SK-N-SH (cell line): ENCODE data around the gene MCM3AP. TPM values are rescaled to one million over a fixed set of nuclear protein-coding genes. Genes with fewer than 3 reads are reported as not detected.

Experiments used
- CTCF ChIA-PET: fragments of 300-600, 350-600 bp; formaldehyde crosslinking; extraction: SDS; loops from one replicate; lab custom pipeline; 2021; lab: Yijun Ruan, JAX
- POLR2A ChIA-PET: fragments of 350-600 bp; sonication (Branson Sonifier 250); formaldehyde crosslinking; extraction: SDS; loops from one replicate; lab custom pipeline; 2020; ENCODE audit warnings: antibody characterized with exemption, inconsistent platforms; lab: Yijun Ruan, JAX
- DNase-seq: peaks from one replicate; pipeline ENCODE4 v3.0.0; 2012
- H2AFZ ChIP-seq: fragments of 200-600 bp; sonication (generic); 2 replicates; pipeline ENCODE4 v1.8.1; 2016; ENCODE audit warnings: antibody characterized with exemption, mild to moderate bottlenecking, low read depth
- H3F3A ChIP-seq: fragments of 200-600 bp; sonication (generic); replicated peaks from 2 replicates; pipeline ENCODE3; 2016; ENCODE audit warnings: antibody characterized with exemption, mild to moderate bottlenecking; ENCODE audit not compliant: insufficient read depth
- H3K27ac ChIP-seq, 2 experiments: fragments of 200-500 bp in 1 of 2; fragments of 200-600 bp in 1 of 2; sonication (Bioruptor generic) in 1 of 2; sonication (generic), shearing (Covaris generic) in 1 of 2; 2 replicates each; pipeline versions ENCODE4 v1.5.1 to v1.6.1; 2014 to 2016; ENCODE audit warnings: low read depth in 2 of 2, inconsistent platforms in 1 of 2, low read length in 1 of 2, mild to moderate bottlenecking in 1 of 2, mixed read lengths in 1 of 2
- H3K27me3 ChIP-seq: fragments of 200-600 bp; sonication (generic), shearing (Covaris generic); 2 replicates; pipeline ENCODE4 v1.6.1; 2016; ENCODE audit warnings: mixed run types; ENCODE audit not compliant: insufficient read depth
- H3K36me3 ChIP-seq, 2 experiments: fragments of 200-500 bp in 1 of 2; fragments of 200-600 bp in 1 of 2; sonication (Bioruptor generic) in 1 of 2; sonication (generic) in 1 of 2; replicated peaks in 1 of 2; 2 replicates each; pipeline versions ENCODE3 to v1.5.1; 2014 to 2016; ENCODE audit warnings: low read length in 1 of 2, mild to moderate bottlenecking in 1 of 2; ENCODE audit not compliant: insufficient read depth in 2 of 2, control insufficient read depth in 1 of 2
- H3K4me1 ChIP-seq, 2 experiments: fragments of 200-500 bp in 1 of 2; fragments of 200-600 bp in 1 of 2; sonication (Bioruptor generic) in 1 of 2; sonication (generic), shearing (Covaris generic) in 1 of 2; 2 replicates each; pipeline versions ENCODE4 v1.5.1 to v1.6.1; 2014 to 2016; ENCODE audit warnings: low read depth in 1 of 2, low read length in 1 of 2, mixed run types in 1 of 2; ENCODE audit not compliant: insufficient read depth in 2 of 2, control insufficient read depth in 1 of 2
- H3K4me2 ChIP-seq: fragments of 200-600 bp; sonication (generic), shearing (Covaris generic); 2 replicates; pipeline ENCODE4 v1.6.1; 2017; ENCODE audit warnings: mixed run types
- H3K4me3 ChIP-seq, 2 experiments: fragments of 200-500 bp in 1 of 2; fragments of 200-600 bp in 1 of 2; sonication (Bioruptor generic) in 1 of 2; sonication (generic), shearing (Covaris generic) in 1 of 2; 2 replicates each; pipeline versions ENCODE4 v1.5.1 to v1.8.1; 2014 to 2016; ENCODE audit warnings: low read depth in 2 of 2, inconsistent platforms in 1 of 2, low read length in 1 of 2, mild to moderate bottlenecking in 1 of 2, mixed read lengths in 1 of 2, moderate library complexity in 1 of 2
- H3K79me2 ChIP-seq: fragments of 200-600 bp; sonication (generic); 2 replicates; pipeline ENCODE4 v1.8.1; 2017; ENCODE audit warnings: mild to moderate bottlenecking; ENCODE audit not compliant: insufficient read depth
- H3K9ac ChIP-seq: fragments of 200-600 bp; sonication (generic); 2 replicates; pipeline ENCODE4 v1.6.1; 2017; ENCODE audit warnings: mixed run types
- H3K9me2 ChIP-seq: fragments of 200-600 bp; sonication (generic); 2 replicates; pipeline ENCODE4 v1.6.1; 2017; ENCODE audit warnings: mixed run types
- H3K9me3 ChIP-seq: fragments of 200-600 bp; sonication (generic); 2 replicates; pipeline ENCODE4 v1.6.1; 2017; ENCODE audit warnings: mixed run types, mild to moderate bottlenecking, moderate library complexity
- H4K20me1 ChIP-seq: fragments of 200-600 bp; sonication (generic); 2 replicates; pipeline ENCODE4 v1.6.1; 2017; ENCODE audit warnings: mild to moderate bottlenecking, mixed run types; ENCODE audit not compliant: insufficient read depth
- CHD2 ChIP-seq: fragments of 150-350 bp; IDR thresholded peaks from 2 replicates; pipeline ENCODE4 v1.6.1; 2018; ENCODE audit warnings: low read length; ENCODE audit not compliant: partially characterized antibody
- CTCF ChIP-seq: fragments of 200-600 bp; sonication (generic); IDR thresholded peaks from 2 replicates; pipeline ENCODE4 v1.6.1; 2017; ENCODE audit warnings: antibody characterized with exemption, mild to moderate bottlenecking, moderate library complexity
- ELF1 ChIP-seq: IDR thresholded peaks from 2 replicates; pipeline ENCODE4 v1.4.0; 2012
- EZH2phosphoT487 ChIP-seq: fragments of 200-600 bp; sonication (generic); IDR thresholded peaks from 2 replicates; pipeline ENCODE4 v1.6.1; 2017; ENCODE audit warnings: low read depth, mixed run types, mild to moderate bottlenecking, antibody characterized with exemption, moderate library complexity, borderline replicate concordance
- FOXJ3 ChIP-seq: sonication (generic); formaldehyde crosslinking; IDR thresholded peaks from 2 replicates; pipeline ENCODE4 v1.5.1; 2020; ENCODE audit warnings: mild to moderate bottlenecking, missing genetic modification reagents
- FOXM1 ChIP-seq: IDR thresholded peaks from 2 replicates; pipeline ENCODE4 v1.4.0; 2012; ENCODE audit warnings: low read depth, mild to moderate bottlenecking
- GABPA ChIP-seq: IDR thresholded peaks from 2 replicates; pipeline ENCODE4 v1.4.0; 2012; ENCODE audit warnings: low read depth, mild to moderate bottlenecking
- GATA2 ChIP-seq: sonication (generic); formaldehyde crosslinking; IDR thresholded peaks from 2 replicates; pipeline ENCODE4 v1.5.0; 2020; ENCODE audit warnings: mild to moderate bottlenecking, missing genetic modification reagents
- MEF2A ChIP-seq: IDR thresholded peaks from 2 replicates; pipeline ENCODE4 v1.4.0; 2012; ENCODE audit warnings: low read depth, borderline replicate concordance
- MXI1 ChIP-seq: IDR thresholded peaks from 2 replicates; pipeline ENCODE4 v1.6.1; 2012; ENCODE audit warnings: mild to moderate bottlenecking, low read depth, low read length, improper control_type of control experiment
- PBX3 ChIP-seq: IDR thresholded peaks from 2 replicates; pipeline ENCODE4; 2012
- POLR2AphosphoS5 ChIP-seq: IDR thresholded peaks from 2 replicates; pipeline ENCODE4 v1.6.1; 2012; ENCODE audit warnings: low read depth, low read length
- RCOR1 ChIP-seq: fragments of 150-350 bp; IDR thresholded peaks from 2 replicates; pipeline ENCODE4 v1.6.1; 2017; ENCODE audit warnings: antibody characterized with exemption, low read length
- RXRA ChIP-seq: IDR thresholded peaks from 2 replicates; pipeline ENCODE4 v1.4.0; 2012; ENCODE audit warnings: low read depth, mild to moderate bottlenecking, borderline replicate concordance
- SIN3A ChIP-seq: IDR thresholded peaks from 2 replicates; pipeline ENCODE4 v1.6.1; 2012; ENCODE audit warnings: low read depth, mild to moderate bottlenecking, low read length, moderate library complexity, borderline replicate concordance
- TAF1 ChIP-seq: IDR thresholded peaks from 2 replicates; pipeline ENCODE4 v1.6.1; 2012; ENCODE audit warnings: low read depth, mild to moderate bottlenecking, low read length, moderate library complexity, borderline replicate concordance
- TCF12 ChIP-seq: IDR thresholded peaks from 2 replicates; pipeline ENCODE4 v1.4.0; 2012
- YY1 ChIP-seq: IDR thresholded peaks from 2 replicates; pipeline ENCODE4 v1.4.0; 2012; ENCODE audit warnings: low read depth, mild to moderate bottlenecking
- WGBS: methylation state at CpG from one replicate; pipeline ENCODE4 v1.1.6; 2017; ENCODE audit warnings: low lambda C conversion rate; 5-methylcytosine and 5-hydroxymethylcytosine counted together
- polyA plus RNA-seq, 3 experiments: library from polyadenylated mRNA; depleted of rRNA; stranded (reverse); fragments of >200 nt; gene quantifications; 2 replicates each; pipeline ENCODE4 v1.2.3, GENCODE V29; 2012
- TF ChIP-seq, protein P1 (sequence below): IDR thresholded peaks from 2 replicates; pipeline ENCODE4 v1.4.0; 2012; ENCODE audit warnings: low read depth

MCM3AP gene
- polyA plus RNA-seq, 1 of the 3 experiments (the other 2 are of a cell fraction): 42.9 TPM

- H3K4me3 ChIP-seq: no peak overlapping the region
Measured at GRCh38 chr21:46223217-46223616, 62.2 kb downstream of the MCM3AP start.

DNA sequence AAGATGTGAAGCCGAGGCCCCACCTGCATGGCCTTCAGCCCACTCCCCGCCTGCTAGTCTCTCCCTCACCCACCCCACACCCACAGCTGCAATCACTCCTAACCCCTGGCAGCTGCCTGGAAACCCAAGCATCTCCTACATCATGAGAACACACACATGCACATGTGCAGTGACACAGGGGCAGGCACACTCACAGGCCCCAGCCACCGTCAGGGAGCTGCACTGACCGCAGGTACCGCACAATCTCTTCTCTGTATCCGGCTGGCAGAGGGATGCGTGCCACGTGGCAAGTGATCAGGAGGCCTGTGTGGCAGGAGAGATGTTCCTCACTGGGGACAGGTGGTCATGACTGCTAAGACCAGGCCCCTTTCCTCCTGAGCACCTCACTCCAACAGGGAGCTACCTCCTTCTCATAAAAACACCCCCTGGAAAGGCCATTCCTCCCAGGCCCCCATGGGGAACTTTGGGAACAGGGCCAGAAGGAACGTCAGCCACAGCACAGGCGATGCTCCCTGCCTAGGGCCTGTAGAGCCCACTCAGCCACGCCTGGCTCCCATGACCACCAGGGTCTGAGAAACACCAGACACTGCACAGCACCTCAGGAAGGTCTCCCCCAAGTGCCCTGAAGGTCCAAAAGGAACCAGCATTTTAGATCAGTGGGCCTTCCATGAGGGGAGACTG, 62.8 kb downstream of the MCM3AP start:
- peaks cover 0 to 25% of the 10 kb centered on the region in 2 experiments for H3K36me3 ChIP-seq
- H3K4me3 ChIP-seq: no peak overlapping the region
- peaks cover 31% of the 10 kb centered on the region for H3K79me2 ChIP-seq
- no peak overlapping the region for H3K9ac ChIP-seq
- H3K27ac ChIP-seq: no peak overlapping the region; a peak in 1 of 4 replicates
- H3K4me1 ChIP-seq: peaks cover 6 to 15% of the 10 kb centered on the region in 2 experiments; a peak in 3 of 4 replicates
- 89% methylated on average over 5 of the region's 11 CpGs for whole genome bisulfite sequencing
- no peaks in the 10 kb centered on the region for H3K27me3 ChIP-seq
- H3K4me2 ChIP-seq: no peak overlapping the region
- CTCF ChIA-PET: no interaction called here
- H3F3A ChIP-seq: no peaks in the 10 kb centered on the region
- no peak overlapping the region for H2AFZ ChIP-seq
- H4K20me1 ChIP-seq: peaks cover 6% of the 10 kb centered on the region
- POLR2A ChIA-PET: no interaction called here
- TF ChIP-seq GATA2 (CRISPR knock-in tag) (no peak), RCOR1 (no peak), EZH2phosphoT487 (no peak)
- TF ChIP-seq, protein P1, sequence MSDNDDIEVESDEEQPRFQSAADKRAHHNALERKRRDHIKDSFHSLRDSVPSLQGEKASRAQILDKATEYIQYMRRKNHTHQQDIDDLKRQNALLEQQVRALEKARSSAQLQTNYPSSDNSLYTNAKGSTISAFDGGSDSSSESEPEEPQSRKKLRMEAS: no peak
- H3K9me2 ChIP-seq: no peaks in the 10 kb centered on the region
- no peak for DNase-seq
- no peaks in the 10 kb centered on the region for H3K9me3 ChIP-seq

More at GRCh38 chr21:46223217-46223616, 62.2 kb downstream of the MCM3AP start:
- no peak overlapping the region for H2AFZ ChIP-seq
- H3K4me1 ChIP-seq: peaks cover 6 to 19% of the 10 kb centered on the region in 2 experiments; a peak in 3 of 4 replicates
- WGBS: 82% methylated on average over 7 of the region's 7 CpGs
- peaks cover 38% of the 10 kb centered on the region for H3K79me2 ChIP-seq
- no peaks in the 10 kb centered on the region for H3F3A ChIP-seq
- no peaks in the 10 kb centered on the region for H3K9me3 ChIP-seq
- H3K9me2 ChIP-seq: no peaks in the 10 kb centered on the region
- peaks cover 0 to 25% of the 10 kb centered on the region in 2 experiments for H3K36me3 ChIP-seq
- peaks cover 8% of the 10 kb centered on the region for H4K20me1 ChIP-seq
- no peak overlapping the region for H3K4me2 ChIP-seq
- no peak overlapping the region for H3K27ac ChIP-seq
- no peak for DNase-seq
- ChIA-PET POLR2A (no interaction called here), CTCF (no interaction called here)
- no peaks in the 10 kb centered on the region for H3K27me3 ChIP-seq
- no peak overlapping the region for H3K9ac ChIP-seq
- TF ChIP-seq FOXJ3 (CRISPR knock-in tag) (no peak), YY1 (no peak), TAF1 (no peak), CHD2 (no peak), RCOR1 (no peak), ELF1 (no peak), MEF2A (no peak), EZH2phosphoT487 (no peak), PBX3 (no peak), SIN3A (no peak), POLR2AphosphoS5 (no peak), FOXM1 (no peak), CTCF (no peak), RXRA (no peak), GABPA (no peak), MXI1 (no peak), TCF12 (no peak)
